Right atrium auricular region (tissue), 2 donors: ENCODE measurements around the gene PPY. TPM values are rescaled to one million over a fixed set of nuclear protein-coding genes. Genes with fewer than 3 reads are reported as not detected.

Experiments
- DNase-seq: peaks from one replicate; pipeline ENCODE4 v3.0.0-alpha.2; 2019; ENCODE audit warnings: low spot score
- H3K27ac ChIP-seq, 2 donors: fragments of 200-600 bp; sonication (generic); 1 replicate in 1 of 2; 2 replicates in 1 of 2; pipeline ENCODE4 v1.5.1; 2016 to 2019
- H3K27me3 ChIP-seq, 2 donors: fragments of 200-600 bp; sonication (generic); one replicate each; pipeline versions ENCODE4 v1.5.1 to v1.6.0; 2017 to 2019
- H3K36me3 ChIP-seq: fragments of 200-600 bp; sonication (generic); one replicate; pipeline ENCODE4 v1.5.1; 2016
- H3K4me1 ChIP-seq, 2 donors: fragments of 200-600 bp; sonication (generic); one replicate each; pipeline versions ENCODE4 v1.5.1 to v1.6.0; 2017 to 2019
- H3K4me3 ChIP-seq, 2 donors: fragments of 200-600 bp; sonication (generic); 1 replicate in 1 of 2; 2 replicates in 1 of 2; pipeline ENCODE4 v1.5.1; 2017 to 2019; ENCODE audit warnings: mild to moderate bottlenecking in 1 of 2, moderate library complexity in 1 of 2
- H3K9me3 ChIP-seq, 2 donors: fragments of 200-600 bp; sonication (generic); one replicate each; pipeline ENCODE4 v1.5.1; 2019
- total RNA-seq, 2 donors: library from RNA; depleted of rRNA; stranded (reverse); fragments of >200 nt; gene quantifications; one replicate each; pipeline ENCODE4 v1.1.0, GENCODE V29; 2016
- TF ChIP-seq, protein P1 (sequence below), 2 donors: fragments of 200-600 bp; sonication (generic); IDR thresholded peaks; one replicate each; pipeline ENCODE4 v1.5.1; 2019; ENCODE audit warnings: antibody characterized with exemption in 2 of 2

The PPY gene
- total RNA-seq, 2 donors from 2014 or later = not detected

DNA sequence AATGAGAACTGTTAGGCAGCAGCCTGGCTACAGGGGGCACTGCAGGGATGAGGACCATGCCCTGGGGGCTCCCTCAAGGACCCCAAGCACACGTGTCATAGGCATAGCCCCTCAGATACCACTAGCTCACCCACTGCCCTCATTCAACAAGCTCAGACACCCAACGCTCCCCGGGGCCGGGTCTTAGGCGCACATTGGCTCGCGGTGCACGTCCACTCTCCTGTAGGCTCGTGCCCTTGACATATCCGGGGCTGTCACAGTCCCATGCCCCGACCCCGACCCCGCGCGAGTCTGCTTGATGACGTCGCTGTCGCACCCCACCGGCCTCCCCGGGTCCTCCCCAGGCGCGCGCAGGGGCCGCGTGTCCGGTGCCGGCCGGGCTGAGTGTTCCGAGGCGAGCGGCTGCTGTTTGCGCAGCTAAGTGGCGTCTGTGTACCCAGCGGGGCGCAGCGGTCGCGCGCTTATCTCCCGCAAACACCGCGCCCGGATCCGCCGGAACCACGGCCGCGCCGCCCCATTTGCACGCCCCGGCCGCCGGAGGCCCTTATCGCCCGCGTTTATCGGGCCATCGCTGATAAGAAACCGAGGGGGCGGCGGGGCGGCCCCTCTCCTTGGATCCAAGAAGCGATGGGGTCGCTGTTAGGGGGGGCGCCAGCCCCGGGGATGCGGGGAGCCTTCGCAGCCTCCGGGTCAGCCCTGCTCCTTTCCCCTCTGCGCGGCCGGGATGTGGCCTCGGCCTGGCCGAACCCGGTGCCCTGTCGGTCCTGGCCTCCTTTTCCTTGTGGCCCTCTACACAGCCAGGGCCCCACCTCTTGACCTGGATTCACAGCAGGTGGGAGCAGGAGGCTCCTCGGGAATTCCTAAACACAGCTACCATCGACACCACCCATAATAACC is 41.5 kb upstream of the PPY start:
- Histone ChIP-seq H3K36me3 (no peaks in the 10 kb centered on the region), H3K4me1 (peaks cover 0 to 12% of the 10 kb centered on the region in 2 donors), H3K27me3 (no peaks in the 10 kb centered on the region), H3K9me3 (no peaks in the 10 kb centered on the region), H3K4me3 (peak overlapping the region; percentile 33 to 55), H3K27ac (no peak overlapping the region)
- TF ChIP-seq, protein P1, sequence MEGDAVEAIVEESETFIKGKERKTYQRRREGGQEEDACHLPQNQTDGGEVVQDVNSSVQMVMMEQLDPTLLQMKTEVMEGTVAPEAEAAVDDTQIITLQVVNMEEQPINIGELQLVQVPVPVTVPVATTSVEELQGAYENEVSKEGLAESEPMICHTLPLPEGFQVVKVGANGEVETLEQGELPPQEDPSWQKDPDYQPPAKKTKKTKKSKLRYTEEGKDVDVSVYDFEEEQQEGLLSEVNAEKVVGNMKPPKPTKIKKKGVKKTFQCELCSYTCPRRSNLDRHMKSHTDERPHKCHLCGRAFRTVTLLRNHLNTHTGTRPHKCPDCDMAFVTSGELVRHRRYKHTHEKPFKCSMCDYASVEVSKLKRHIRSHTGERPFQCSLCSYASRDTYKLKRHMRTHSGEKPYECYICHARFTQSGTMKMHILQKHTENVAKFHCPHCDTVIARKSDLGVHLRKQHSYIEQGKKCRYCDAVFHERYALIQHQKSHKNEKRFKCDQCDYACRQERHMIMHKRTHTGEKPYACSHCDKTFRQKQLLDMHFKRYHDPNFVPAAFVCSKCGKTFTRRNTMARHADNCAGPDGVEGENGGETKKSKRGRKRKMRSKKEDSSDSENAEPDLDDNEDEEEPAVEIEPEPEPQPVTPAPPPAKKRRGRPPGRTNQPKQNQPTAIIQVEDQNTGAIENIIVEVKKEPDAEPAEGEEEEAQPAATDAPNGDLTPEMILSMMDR (IDR thresholded peaks at IDR 0.05) = no peak
- DNase-seq = no peak

DNA sequence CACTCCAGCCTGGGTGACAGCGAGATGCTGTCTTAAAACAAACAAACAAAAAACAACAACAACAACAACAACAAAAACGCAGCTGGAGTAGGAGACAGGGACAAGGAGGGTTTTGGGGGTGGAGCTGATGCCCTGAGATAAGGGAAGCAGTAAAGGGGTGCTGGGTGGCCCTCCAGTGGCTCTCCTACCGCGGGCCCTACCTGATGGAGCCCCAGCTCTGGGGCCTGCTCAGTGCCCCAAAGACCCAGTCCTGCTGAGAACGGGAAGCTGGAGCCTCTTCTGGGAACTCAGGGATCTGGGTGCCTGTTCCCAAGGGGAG is 40.9 kb upstream of the PPY start:
- no peaks in the 10 kb centered on the region for H3K9me3 ChIP-seq
- H3K4me3 ChIP-seq = peak overlapping the region in 1 of 2 donors; percentile 55
- TF ChIP-seq, protein P1 (IDR thresholded peaks at IDR 0.05) = no peak
- no peak overlapping the region for H3K27ac ChIP-seq
- no peaks in the 10 kb centered on the region for H3K27me3 ChIP-seq
- no peak for DNase-seq
- peaks cover 0 to 12% of the 10 kb centered on the region in 2 donors for H3K4me1 ChIP-seq
- H3K36me3 ChIP-seq = no peaks in the 10 kb centered on the region

DNA sequence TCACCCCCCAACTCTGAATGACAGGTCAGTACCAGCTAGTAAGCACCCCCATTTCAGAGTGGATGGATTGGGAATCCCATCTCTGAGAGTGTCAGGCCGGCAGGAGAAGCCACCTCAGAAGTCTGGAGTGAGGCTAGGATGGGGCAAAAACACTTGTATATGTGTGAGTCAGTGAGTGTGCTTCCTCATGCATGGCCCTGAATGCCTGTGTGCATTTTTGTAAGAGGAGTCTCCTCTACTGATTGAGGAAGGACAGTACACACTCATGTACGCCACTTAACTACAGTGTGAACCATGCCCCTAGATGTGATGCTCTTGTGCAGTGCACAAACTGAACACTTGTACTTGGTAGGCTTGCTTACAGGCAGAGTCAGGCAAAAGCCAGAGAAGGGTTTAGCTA is 39.9 kb upstream of the PPY start:
- no peaks in the 10 kb centered on the region for H3K9me3 ChIP-seq
- H3K4me1 ChIP-seq = peaks cover 0 to 12% of the 10 kb centered on the region in 2 donors
- H3K36me3 ChIP-seq = no peaks in the 10 kb centered on the region
- no peak overlapping the region for H3K4me3 ChIP-seq
- H3K27me3 ChIP-seq = no peaks in the 10 kb centered on the region
- H3K27ac ChIP-seq = no peak overlapping the region
- TF ChIP-seq, protein P1 (IDR thresholded peaks at IDR 0.05) = no peak
- DNase-seq = no peak

DNA sequence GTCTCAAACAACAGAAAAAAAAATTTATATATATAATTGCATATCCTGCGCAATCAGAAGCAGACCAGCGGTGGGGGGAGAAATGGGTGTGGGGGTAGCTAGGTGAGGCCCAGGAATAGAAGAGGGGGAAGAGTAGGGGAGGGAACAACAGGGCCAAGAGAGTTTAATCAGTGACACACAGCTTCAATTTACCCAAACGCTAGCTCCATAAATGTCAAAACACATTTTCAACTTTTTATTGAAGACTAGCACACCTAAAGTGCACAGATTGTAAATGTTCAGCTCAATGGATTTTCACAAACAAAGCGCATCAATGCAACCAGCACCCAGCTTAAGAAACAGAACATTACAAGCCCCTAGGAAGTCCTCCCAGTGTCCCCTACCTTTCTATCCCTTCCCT is 37.4 kb upstream of the PPY start:
- DNase-seq = no peak
- no peak overlapping the region for H3K4me3 ChIP-seq

DNA sequence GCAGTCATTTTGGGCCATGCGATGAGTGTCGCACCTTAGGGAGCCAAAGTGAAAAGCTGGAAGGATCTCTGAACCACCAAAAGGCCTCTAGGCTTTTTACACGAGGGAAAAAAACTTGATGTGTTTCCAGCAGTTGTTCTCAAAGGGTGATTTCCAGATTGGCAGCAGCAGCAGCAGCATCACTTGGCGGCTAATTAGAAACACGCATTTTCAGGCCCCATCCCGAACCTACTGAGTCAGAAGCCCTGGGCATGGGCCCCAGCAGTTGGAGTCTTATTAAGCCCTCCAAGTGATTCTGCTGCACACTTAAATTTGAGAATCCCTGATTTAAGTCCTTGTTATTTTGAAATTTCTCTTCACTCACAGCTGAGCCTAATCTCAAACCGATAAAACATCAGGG is 36.7 kb upstream of the PPY start:
- no peaks in the 10 kb centered on the region for H3K27me3 ChIP-seq
- DNase-seq = no peak
- H3K9me3 ChIP-seq = no peaks in the 10 kb centered on the region
- H3K27ac ChIP-seq = no peak overlapping the region
- peaks cover 0 to 8% of the 10 kb centered on the region in 2 donors for H3K4me1 ChIP-seq
- H3K4me3 ChIP-seq = no peak overlapping the region
- TF ChIP-seq, protein P1 (IDR thresholded peaks at IDR 0.05) = no peak
- no peaks in the 10 kb centered on the region for H3K36me3 ChIP-seq

More for the DNA sequence above, 37.4 kb upstream of the PPY start:
- no peaks in the 10 kb centered on the region for H3K9me3 ChIP-seq
- no peaks in the 10 kb centered on the region for H3K36me3 ChIP-seq
- TF ChIP-seq, protein P1 (IDR thresholded peaks at IDR 0.05) = no peak
- H3K27ac ChIP-seq = no peak overlapping the region
- peaks cover 0 to 12% of the 10 kb centered on the region in 2 donors for H3K4me1 ChIP-seq
- H3K27me3 ChIP-seq = no peaks in the 10 kb centered on the region
